Measurements from ENCODE around the gene ZBTB16.

ZBTB16 gene

DNA sequence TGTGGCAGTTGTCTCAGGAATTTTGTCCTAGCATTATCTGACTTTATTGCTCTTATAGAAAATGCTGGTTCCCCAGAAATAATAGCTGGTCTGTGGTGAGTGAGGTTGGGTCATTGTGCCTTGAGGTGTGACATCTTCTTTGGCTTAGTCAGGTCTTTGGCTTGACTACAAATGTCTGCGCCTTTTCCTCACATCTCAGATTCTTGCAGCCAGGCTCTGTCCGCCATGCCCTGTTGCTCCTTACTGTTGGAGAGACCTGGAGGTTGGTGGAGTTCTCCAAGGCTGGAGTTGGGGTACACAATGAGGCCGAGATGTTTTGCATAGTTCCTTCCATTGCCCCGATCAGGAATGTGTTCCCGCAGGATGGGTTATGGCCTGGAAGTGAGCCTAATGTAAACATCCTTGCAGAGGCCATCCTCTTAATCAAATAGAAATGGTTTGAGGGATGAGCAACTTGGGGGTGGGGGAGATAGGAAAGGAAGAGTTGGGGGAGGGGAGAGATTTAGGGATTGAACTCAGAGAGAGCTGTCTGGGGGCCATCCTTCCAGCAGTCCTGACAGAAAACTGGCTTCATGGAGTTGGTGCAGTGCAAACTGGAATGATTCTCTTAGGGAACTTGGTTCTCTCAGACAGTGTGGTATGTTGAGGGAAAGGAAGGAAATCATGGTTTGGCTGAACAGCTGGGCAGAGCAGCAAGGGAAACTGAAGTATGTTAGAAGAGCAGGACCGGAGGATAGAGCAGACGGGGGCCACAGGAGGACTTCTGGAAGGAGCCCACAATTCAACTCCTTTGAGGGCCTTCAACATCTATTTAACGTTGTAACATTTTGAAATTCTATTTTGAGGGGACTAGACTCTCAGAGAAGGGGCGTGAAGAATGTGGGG lies 49.9 kb downstream of the ZBTB16 start:
- no peak for DNase-seq

DNA sequence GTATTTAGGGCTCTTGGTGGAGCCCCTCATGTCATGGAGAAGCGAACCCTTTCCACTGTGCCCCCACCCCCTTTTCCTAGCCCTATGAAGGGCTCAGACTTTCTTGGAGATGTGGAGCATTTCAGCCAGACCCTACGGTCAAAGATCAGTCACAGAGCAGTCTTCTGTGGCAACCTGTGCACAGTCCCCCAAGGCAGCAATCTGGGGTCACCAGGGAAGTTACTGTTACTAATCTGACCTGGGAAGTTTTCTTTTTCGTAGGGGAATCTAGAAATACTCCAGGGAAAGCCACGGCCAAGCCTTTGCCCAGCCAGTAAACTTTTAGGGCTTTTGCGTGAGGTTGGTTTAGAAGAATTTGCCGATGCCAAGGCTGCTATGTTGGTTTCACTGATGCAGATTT lies 50.6 kb downstream of the ZBTB16 start:
- DNase-seq = no peak

DNA sequence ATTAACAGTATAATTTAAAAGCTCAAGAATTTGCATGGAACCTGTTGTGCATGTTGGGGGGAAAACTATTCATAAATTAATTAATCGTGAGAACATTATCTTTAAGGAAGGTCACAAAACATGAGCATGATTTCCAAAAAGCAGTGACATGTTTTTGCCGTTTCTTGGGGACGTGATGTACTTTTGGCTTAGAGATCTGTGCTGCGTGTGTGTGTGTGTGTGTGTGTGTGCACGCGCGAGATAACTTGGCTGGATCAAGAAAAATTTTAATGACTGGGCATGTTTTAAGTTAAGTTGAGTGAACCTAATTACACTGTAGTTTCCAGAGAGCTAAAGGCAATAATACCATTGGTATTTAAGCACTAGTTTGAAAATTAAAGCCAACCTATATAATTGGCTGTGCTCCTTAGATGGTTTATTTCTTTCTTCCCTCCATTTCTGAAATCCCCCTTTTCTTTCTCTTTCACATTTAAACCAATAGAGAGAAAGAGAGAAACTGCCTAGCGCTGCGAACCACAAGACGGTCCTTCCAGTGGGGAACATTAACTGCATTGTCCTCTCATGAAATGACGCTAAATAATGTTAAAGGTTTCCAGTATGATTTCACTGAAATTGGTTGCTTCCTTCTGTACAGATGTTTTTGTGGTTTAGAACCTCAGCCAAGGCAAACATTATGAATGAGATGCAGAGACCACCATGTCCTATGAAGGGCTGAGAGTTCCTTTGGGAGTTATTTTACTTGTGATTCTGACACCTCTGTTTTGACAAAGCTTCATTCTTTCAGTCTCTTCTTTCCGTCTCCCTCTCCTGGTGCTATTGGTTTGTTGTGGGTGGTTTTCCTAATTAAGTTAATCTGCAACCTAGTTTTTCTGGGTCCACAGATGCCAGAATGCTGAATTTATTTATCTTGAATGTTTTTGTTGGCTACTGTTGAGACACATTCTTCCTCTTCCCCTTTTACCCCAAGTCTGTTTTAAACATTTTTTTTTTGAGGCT lies 51.7 kb downstream of the ZBTB16 start:
- DNase-seq = peak; percentile 4

DNA sequence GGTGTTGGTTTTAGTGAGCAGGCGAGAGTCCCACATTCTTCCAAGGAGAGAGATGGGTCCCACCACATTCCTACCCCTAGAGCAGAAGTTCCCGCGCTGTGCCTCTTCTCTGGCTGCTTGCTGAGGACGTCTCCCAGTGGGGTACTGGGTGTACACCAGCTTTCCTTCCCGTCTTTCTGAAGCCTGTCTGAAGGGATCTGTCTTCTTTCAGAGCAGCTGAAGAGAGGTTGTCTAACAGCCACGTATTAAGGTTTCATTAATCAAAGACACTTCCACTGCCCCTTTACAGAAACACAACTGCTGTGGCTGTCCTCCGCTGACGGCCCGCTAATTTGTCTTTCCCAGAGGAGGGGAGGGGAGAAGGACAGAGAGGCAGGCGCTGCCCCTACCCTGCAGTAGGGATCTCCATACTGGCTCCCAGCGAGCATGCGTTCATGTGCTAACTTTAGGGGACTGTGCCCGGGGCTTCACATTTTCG lies 56.0 kb downstream of the ZBTB16 start:
- no peak for DNase-seq

DNA sequence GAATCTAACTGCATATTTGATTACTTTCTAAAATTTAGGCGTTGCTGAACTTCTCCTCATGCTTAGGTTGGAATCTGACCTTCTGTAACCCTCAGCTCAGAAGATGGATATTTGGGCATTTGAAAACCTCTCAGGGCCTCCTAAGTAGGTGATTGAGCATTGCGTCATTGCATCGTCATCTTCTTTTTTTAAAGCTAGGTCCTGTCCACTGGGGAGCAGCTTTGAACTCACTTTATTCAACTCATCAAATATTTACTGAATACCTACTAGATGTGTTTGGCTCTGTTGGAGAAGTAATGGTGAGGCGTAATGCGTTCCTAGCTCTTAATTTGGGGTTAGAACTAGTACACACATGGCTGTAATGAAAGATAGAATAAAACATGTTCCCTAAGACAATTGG lies 56.8 kb downstream of the ZBTB16 start:
- DNase-seq = no peak

DNA sequence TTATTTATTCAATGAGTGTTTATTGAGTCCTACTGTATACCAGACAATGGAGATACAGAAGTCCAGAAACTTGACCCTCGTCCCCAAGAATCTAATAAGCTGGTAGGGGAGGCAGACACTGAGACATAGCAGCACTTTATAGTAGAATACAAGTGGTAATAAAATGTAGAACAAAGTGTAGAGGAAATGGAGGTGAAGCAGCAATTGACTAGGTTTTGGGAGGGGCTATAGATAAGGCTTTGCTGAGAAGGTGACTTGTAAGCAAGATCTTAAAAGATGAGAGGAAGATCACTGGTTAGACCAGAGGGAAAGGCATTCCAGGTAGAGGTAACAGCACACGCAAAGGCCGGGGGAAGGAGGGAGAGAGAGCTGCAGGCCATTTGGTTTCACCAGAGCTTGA lies 57.3 kb downstream of the ZBTB16 start:
- DNase-seq = no peak

DNA sequence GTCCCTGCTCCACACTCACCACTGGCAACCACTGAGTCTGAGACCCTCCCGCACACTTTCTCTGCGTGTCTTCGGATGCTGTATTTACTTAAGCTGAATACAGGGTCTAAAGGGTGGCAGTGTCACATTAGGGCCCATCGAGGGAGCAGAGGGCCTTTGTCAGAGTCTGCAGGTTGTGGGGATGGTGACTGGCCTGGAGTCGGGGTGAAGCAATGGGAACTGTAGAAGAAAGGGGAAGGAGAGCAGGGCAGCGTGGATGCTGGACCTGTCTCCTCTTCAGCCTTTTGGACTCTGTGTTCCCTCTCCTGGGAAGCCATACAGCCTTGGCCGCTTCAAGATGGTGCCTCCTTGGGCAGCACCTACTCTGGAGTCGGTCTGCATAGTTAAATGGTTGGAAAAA lies 61.1 kb downstream of the ZBTB16 start:
- no peak for DNase-seq

DNA sequence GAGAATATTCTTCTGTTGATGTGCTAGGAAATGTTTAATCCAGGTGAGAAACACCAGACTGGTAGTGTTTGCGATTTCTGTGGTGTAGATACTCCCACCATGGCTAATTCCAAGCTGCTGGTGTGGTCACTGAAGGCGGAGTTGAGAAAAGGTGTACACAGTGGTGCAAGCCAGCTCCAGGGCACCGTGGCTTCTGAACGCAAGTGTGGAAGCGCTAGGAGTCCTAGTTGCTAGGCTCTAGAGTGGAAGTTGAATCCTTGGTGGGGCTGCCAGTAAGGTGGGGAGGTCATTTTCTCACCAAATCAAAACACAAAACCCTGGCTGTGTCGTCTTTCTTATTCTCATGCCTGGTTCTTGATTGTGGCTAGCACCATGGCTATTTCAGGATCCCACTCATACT lies 61.6 kb downstream of the ZBTB16 start:
- DNase-seq = no peak

DNA sequence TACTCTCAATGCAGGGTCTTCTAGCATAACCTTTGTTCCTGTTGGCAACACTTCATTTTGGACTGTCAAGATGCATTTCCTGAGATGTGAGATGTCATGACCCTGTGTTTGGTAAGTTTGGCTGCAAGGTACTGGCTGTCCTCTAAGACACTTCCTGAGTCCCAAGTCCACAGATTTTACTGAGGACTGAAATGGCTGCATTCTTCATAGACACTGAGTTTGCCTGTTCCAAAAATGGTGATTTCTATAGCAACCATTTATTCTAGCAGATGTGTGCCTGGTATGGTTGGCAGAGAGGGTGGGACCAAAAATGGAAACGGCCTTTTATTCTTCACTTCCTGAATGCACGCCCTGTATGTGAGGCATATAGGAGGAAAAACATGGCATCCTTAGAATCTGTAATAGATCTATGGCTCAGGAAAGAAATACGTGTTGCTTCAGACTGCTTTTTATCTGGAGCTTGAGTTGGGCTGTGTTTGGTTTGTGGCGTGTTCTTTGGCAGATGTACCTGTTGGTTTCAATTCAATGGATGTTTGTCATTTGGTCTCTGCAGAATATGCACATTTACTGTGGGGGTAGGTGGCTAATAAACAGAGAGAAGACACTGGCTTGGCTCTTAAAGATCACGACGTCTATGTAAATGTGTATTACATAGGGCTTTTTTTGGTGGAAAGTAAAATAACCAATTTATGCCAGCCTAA lies 62.4 kb downstream of the ZBTB16 start:
- no peak for DNase-seq

DNA sequence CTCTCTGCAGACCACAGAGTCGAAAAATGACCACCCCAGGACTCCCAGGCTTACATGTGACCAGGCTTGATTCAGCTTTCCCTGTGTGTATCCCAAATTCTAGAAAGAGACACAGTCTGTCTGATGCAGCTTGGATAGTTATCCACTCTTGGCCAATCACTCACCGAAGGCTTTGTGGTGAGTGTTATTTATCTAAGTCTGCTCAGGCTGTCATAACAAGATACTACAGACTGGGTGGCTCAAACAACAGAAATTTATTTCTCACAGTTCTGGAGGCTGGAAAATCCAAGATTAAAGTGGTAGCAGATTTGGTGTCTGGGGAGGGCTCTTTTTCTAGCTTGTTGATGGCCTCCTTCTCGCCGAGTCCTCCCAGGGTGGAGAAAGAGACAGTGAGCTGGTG lies 63.2 kb downstream of the ZBTB16 start:
- no peak for DNase-seq

DNA sequence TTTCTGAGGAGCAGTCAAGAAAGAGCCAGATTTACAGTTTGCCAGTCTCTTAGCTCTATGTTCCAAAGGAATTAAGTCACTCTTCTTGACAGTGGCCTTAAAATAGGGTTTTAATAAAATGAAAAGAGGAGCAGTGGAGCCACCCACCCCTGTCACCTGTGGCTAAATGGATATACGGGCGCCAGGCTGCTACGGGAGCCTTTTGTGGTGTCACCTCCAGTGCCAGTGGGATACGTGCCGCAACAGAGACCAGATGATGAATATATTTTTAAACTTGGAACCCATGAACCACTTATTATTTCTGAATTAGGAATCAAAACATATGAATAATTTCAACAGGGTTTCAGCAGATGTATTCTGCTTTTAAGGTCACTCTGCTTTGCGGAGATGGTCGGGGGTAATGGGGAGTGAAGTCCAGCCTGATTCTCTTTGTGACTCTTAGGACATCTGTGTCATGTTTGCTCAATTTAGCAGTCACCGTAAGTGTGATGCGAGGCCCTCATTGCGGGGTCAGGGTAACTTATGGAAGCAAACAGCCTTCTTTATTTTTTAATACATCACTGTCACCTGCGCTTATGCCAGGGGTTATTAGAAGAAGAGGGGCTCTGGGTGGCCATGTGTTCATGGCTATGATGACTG lies 64.3 kb downstream of the ZBTB16 start:
- DNase-seq = no peak

DNA sequence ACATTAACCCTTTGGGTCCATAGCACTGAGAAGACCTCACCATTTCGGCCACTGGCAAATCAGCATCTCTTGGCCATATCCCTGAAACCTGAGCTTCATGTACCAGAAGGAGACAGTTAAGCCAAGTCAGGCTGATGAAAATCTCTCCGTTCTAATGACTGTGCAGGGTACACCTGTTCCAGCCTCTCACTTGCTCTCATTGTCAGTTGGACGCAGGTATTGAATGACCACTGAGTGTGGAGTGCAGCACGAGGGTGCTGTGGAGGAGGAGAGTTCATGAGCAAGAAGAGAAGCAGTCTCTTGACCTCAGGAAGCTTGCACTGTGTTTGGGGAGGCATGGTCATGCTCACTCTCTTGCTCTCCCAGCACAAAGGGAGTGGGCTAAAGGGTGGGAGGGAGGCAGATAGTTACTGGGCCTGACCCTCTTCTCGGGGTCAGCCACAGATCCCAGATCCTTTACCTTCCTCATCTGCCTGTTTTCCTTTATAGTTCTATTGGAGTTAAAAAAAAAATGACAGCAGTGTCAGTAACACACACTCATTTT lies 65.2 kb downstream of the ZBTB16 start:
- DNase-seq = no peak

DNA sequence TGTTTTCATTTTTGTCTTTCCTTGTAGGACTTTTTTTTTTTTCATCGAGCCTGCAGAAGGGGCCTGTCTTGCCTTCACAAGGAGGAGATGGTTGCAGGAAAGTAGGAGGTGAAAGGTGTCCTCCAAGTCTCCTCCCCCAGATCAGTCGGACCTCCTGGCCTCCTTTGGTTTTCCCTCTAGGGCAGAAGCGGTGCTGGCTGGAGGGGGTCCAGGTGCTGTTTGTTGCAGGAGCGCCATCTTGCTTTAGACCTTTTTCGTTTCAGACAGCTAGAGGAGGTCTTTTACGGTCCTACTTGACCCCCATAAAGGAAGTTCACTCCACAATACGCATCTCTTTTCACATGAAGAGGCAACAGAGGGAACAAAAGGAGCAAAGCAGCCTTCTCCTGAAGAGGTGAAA lies 66.0 kb downstream of the ZBTB16 start:
- no peak for DNase-seq

DNA sequence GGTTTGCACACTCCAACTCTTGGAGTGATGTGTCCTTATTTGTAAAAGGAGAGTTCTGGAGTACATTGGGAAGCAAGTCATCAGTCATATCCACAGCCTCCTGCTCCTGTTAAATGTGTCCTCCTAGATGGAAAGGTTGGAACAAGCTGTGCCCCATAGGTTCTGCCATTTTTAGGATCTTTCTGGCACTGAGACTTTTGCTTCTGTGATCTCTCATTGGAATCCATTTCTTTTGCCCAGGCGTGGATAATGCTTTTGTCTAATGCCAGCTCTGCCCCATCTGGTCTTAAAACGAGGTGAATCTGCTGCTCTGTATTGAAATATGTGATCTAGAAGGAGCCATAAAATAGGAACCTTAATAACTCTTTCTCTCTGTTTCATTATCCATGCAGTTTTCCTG lies 66.4 kb downstream of the ZBTB16 start:
- DNase-seq = no peak

DNA sequence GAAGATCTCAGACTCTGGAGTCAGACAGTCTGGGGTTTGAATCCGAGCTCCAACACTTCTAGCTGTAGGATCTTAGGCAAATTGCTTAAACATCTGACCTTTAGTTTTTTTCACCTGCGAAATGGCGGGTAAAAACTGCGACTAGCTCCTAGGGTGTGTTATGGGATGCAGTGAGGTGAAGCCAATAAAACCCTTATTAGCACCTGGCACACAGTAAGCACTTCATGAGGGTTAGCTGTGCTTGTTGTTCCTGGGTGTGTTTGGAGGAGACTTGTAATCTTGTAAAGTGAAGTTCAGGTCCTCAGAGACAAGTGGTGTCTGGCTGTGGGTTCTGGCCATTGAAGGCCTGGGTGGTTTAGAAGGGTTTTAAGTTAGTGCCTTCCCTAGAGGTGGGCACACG lies 68.9 kb downstream of the ZBTB16 start:
- no peak for DNase-seq

DNA sequence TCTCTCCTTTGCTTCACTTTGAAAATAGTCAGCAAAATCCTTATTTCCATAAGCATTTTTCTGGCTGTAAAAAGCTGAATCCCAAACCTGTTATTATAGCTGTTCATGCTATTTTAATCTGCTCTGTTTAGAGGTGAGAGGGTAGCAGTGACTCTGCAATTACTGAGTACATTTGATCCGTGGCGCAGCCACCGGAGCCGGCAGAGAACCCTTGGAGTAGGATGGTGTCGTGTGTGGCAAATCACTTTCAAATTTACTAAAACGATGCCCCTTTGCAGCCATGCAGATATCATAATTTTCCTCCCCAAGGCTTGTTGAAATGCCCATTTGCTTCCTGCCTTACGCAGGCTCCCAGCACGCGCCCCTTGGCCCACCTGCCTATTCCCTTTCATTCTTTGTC lies 69.6 kb downstream of the ZBTB16 start:
- no peak for DNase-seq

DNA sequence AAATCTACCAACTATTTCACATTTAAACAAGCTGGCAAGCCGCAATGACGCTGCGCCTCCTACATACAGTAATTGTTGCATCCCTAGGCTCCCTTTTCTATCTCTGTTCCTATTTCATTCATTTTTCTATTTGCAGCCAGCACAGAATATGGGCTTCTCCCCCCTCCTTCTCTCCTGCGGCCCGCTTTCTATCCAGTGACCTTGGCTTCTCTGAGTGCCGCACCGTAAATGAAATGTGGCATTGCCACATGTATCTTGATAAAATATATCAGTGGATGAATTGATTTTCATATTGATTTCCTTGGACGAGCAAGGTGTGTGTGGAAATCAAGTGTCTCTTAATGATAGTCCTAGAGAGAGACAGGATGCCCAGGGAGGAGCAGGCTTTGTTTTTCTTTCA lies 70.2 kb downstream of the ZBTB16 start:
- no peak for DNase-seq

DNA sequence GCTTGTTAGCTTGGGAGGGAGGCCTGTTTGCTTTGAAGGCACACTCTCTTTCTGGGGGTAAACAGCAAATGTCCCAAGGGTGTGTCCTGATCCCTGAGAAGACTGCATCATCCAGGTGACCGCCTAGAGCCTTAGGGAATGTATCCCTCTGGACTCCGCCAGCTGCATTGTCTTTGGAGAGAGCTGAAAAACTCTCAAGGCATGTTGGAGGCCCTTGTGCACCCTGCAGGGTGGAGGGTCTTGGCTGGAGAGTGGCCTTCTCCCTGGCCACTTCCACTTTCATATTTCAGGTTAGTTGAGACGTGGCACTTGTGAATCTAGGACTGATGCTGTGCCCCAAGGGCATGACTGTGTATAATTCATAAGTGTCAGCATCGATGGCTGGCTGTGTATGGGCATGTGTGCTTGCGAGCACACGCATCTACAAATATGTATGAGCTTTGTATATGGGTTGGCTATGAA lies 70.6 kb downstream of the ZBTB16 start:
- no peak for DNase-seq

DNA sequence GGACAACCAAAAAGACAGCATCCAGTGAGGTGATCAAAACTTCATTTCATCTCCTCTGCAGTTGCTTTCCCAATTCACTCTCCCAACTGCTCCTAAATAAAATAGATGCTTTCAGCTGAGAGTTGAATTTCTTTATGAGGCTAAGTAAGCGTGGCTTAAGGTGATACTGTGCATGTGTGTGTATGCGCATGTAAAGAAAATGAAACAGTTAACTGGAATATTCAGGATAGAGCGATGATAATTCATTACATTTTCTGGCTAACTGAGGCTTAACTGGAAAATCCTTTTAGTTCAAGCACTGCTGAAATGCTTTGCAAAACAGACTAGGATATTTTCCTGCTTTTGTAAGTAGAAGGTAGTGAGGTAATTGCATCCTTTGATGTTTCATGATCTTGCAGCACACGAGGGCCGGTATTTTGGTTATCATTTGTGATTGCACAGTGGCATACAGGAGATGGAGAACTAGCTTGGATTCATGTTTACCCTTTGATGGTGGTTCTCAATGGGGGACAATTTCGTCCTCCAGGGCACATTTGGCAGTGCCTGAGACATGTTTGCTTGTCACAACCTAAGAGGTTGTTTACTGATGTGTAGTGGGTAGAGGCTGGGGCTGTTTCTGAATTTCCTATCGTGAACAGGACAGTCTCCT lies 71.2 kb downstream of the ZBTB16 start:
- DNase-seq = no peak

DNA sequence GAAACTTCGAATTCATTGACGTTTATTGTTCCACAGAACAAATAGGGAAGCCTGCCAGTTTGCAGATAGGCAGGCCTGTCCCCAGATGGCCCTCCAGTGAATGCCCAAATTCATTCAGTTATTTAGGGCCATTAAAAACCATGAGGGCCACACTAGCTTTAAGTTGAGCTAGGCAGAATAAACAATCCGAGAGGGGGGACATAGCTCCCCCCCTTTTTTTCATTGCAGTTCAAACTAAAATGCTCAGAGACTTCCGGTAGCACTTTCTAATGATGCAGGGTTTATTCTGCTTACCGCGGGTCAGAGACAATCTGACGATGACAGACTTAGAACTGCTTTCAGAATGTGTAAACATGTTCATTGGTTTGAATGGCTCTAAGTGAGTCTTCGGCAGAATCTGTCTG lies 72.0 kb downstream of the ZBTB16 start:
- peak; percentile 56 for DNase-seq

DNA sequence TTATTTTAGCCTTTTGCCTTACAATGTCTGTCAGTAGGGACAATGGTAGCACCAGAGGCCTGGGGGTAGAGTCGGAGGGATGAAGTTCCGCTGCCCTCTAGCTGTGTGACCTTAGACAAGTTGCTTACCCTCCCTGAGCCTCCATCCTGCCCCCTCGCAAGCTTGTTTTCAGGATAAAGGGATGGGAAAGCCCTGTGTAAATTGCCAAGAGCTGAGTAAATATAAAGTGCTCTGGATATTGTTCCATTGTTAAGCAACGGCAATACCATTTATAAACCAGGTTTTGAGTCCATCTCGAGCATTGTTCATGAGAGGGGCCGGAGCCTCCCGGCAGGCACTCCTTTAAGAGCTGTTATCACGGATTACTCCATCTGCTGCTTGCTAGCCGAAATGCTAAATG lies 72.9 kb downstream of the ZBTB16 start:
- DNase-seq = no peak

DNA sequence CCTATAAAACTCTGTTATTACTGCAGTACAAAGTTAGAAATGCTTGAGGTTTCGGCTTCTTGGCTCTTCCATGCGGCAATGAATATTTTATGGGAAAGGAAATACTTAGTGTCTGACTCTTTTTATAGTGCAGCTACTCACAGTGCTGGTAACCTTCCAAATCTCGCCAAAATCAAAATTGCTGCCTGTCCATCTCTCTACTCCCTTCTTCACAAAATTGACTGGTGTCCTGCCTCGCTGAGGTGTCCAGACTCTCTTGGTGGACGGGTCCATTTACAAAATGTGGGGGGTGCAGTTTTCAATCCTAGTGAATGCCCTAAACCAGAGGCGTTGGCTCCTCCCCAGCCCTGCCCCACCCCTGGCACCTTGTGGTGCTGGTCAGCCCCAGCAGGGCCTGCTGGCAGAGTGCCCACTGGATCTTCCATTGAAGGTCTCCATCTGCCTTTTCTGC lies 73.5 kb downstream of the ZBTB16 start:
- no peak for DNase-seq
